AG04450 (cell line): Measurements from ENCODE around the gene PCNX2. TPM values are rescaled to one million over a fixed set of nuclear protein-coding genes. Genes with fewer than 3 reads are reported as not detected.

Source experiments
- CTCF ChIA-PET: fragments of 300-600, 350-600 bp; formaldehyde crosslinking; extraction: SDS; loops from one replicate; lab custom pipeline; 2022; ENCODE audit warnings: antibody characterized with exemption, inconsistent platforms; lab: Charles Lee
- POLR2A ChIA-PET: fragments of 350-600 bp; formaldehyde crosslinking; extraction: SDS; loops from one replicate; lab custom pipeline; 2021; ENCODE audit warnings: antibody characterized with exemption, inconsistent platforms; lab: Yijun Ruan, JAX
- DNase-seq: peaks from one replicate; pipeline ENCODE4 v3.0.0-alpha.2; 2011; ENCODE audit warnings: low read depth, low spot score
- H3K27ac ChIP-seq: one replicate; pipeline ENCODE4 v1.5.1; 2012; ENCODE audit warnings: low read depth, low read length, control low read depth
- H3K27me3 ChIP-seq: one replicate; pipeline ENCODE4 v1.6.0; 2012; ENCODE audit warnings: low read length; ENCODE audit not compliant: control insufficient read depth, insufficient read depth
- H3K4me3 ChIP-seq: 2 replicates; pipeline ENCODE4 v1.5.1; 2011; ENCODE audit warnings: mild to moderate bottlenecking, low read depth, low read length, control low read depth
- H3K9me3 ChIP-seq: 2 replicates; pipeline ENCODE4 v1.5.1; 2012; ENCODE audit warnings: low read length; ENCODE audit not compliant: control insufficient read depth, insufficient read depth
- CTCF ChIP-seq: IDR thresholded peaks from 2 replicates; pipeline ENCODE4 v1.5.1; 2011; ENCODE audit warnings: low read depth, low read length, control low read depth, inconsistent platforms
- polyA plus RNA-seq: library from polyadenylated mRNA; depleted of rRNA; stranded (reverse); fragments of >200 nt; gene quantifications from 2 replicates; pipeline ENCODE4 v1.2.3, GENCODE V29; 2011

Gene PCNX2
- polyA plus RNA-seq, 1 experiment: 29.8 TPM

- TF ChIP-seq CTCF: no peak
- H3K9me3 ChIP-seq: no peaks in the 10 kb centered on the region
- H3K27me3 ChIP-seq: no peaks in the 10 kb centered on the region
- POLR2A ChIA-PET: no interaction called here
- H3K27ac ChIP-seq: no peak overlapping the region
- H3K4me3 ChIP-seq: no peak overlapping the region
- no peak for DNase-seq
- CTCF ChIA-PET: interaction anchor here (1.2 to 1.3 kb wide), 2 partner anchors 605 to 610 kb away, joined by 3 read pairs; no protein-coding TSS in a partner anchor
Measured at GRCh38 chr1:233241759-233242158, 53.8 kb downstream of the PCNX2 start.

- H3K27ac ChIP-seq: no peak overlapping the region
- no peaks in the 10 kb centered on the region for H3K27me3 ChIP-seq
- H3K4me3 ChIP-seq: no peak overlapping the region
- peak; percentile 79 for TF ChIP-seq CTCF
- ChIA-PET POLR2A (no interaction called here), CTCF (interaction anchor here (0.9 to 1.0 kb wide), 3 partner anchors 305 to 1484 kb away, joined by 3 to 4 read pairs (median 3); no protein-coding TSS in a partner anchor)
- no peaks in the 10 kb centered on the region for H3K9me3 ChIP-seq
- no peak for DNase-seq
Measured at GRCh38 chr1:233240829-233241682, 54.5 kb downstream of the PCNX2 start.

- ChIA-PET POLR2A (no interaction called here), CTCF (interaction anchor here (0.9 to 2.9 kb wide), 5 partner anchors 10 to 1483 kb away, joined by 3 to 12 read pairs (median 3); partner anchors contain the start of gene SIPA1L2)
- no peaks in the 10 kb centered on the region for H3K27me3 ChIP-seq
- no peak for TF ChIP-seq CTCF
- H3K9me3 ChIP-seq: no peaks in the 10 kb centered on the region
- DNase-seq: no peak
- no peak overlapping the region for H3K27ac ChIP-seq
- no peak overlapping the region for H3K4me3 ChIP-seq
Measured at GRCh38 chr1:233240371-233240770, 55.2 kb downstream of the PCNX2 start.

GRCh38 chr1:233238884-233239431, 56.6 kb downstream of the PCNX2 start:
- Histone ChIP-seq H3K4me3 (no peak overlapping the region), H3K9me3 (no peaks in the 10 kb centered on the region), H3K27ac (no peak overlapping the region), H3K27me3 (no peaks in the 10 kb centered on the region)
- 0 out of 2 replicates have a peak, but pooled peaks have one; percentile 18 for TF ChIP-seq CTCF
- ChIA-PET POLR2A (no interaction called here), CTCF (interaction anchor here (0.5 to 2.9 kb wide), 6 partner anchors 8 to 612 kb away, joined by 3 to 12 read pairs (median 3); partner anchors contain the start of gene SIPA1L2)
- DNase-seq: no peak
